K562 (cell line): Measurements from ENCODE around the gene ZNF441. TPM values are rescaled to one million over a fixed set of nuclear protein-coding genes. Genes with fewer than 3 reads are reported as not detected.
A peak's percentile ranks its signal among the peaks of the same experiment; 100 is the strongest.

Experiments used
- ARID3B ChIP-seq: fragments of 250-450 bp; sonication (Bioruptor Pico); IDR thresholded peaks from 2 replicates; pipeline ENCODE4 v1.4.0; 2020; ENCODE audit warnings: borderline replicate concordance
- ARID4B ChIP-seq: sonication (generic); formaldehyde crosslinking; IDR thresholded peaks from 2 replicates; pipeline ENCODE4 v1.8.0; 2022; ENCODE audit warnings: mild to moderate bottlenecking, missing genetic modification reagents
- DDX20 ChIP-seq: fragments of 450-650 bp; IDR thresholded peaks from 2 replicates; pipeline ENCODE4 v1.6.1; 2016; ENCODE audit warnings: missing genetic modification characterization, low read depth, mild to moderate bottlenecking, missing compliant biosample characterization, moderate library complexity
- FOXK1 ChIP-seq: sonication (generic); formaldehyde crosslinking; IDR thresholded peaks from 2 replicates; pipeline ENCODE4 v1.8.0; 2022; ENCODE audit warnings: missing genetic modification reagents, mild to moderate bottlenecking, borderline replicate concordance
- GATAD2A ChIP-seq: fragments of 450-650 bp; IDR thresholded peaks from 2 replicates; pipeline ENCODE4 v1.6.1; 2017
- GTF3C2 ChIP-seq: IDR thresholded peaks from 3 replicates; pipeline ENCODE4 v1.6.1; 2011; ENCODE audit warnings: borderline replicate concordance, mild to moderate bottlenecking, moderate library complexity; ENCODE audit not compliant: insufficient read length; ENCODE audit errors: extremely low read depth
- HMBOX1 ChIP-seq: sonication (generic); IDR thresholded peaks from 2 replicates; pipeline ENCODE4 v1.6.1; 2016
- HOXB6 ChIP-seq: fragments of 250-450 bp; sonication (Bioruptor Pico); IDR thresholded peaks from 2 replicates; pipeline ENCODE4 v1.5.1; 2022; ENCODE audit warnings: mild to moderate bottlenecking, borderline replicate concordance
- MAFF ChIP-seq: IDR thresholded peaks from 2 replicates; pipeline ENCODE4 v1.6.1; 2012; ENCODE audit warnings: low read length, improper control_type of control experiment
- MXD1 ChIP-seq: fragments of 250-450 bp; sonication (Bioruptor Pico); IDR thresholded peaks from 2 replicates; pipeline ENCODE4 v1.8.0; 2021; ENCODE audit warnings: borderline replicate concordance, mild to moderate bottlenecking, moderate library complexity; ENCODE audit not compliant: poor library complexity, severe bottlenecking
- POLR2B ChIP-seq: fragments of 450-650 bp; IDR thresholded peaks from 2 replicates; pipeline ENCODE4 v1.6.1; 2018; ENCODE audit warnings: low read depth; ENCODE audit not compliant: partially characterized antibody
- RBM25 ChIP-seq: fragments of 200-400 bp; formaldehyde crosslinking; IDR thresholded peaks from 2 replicates; pipeline ENCODE4 v1.6.1; 2018; ENCODE audit warnings: low read length, low read depth, moderate library complexity; ENCODE audit not compliant: severe bottlenecking
- RHOXF2B ChIP-seq: fragments of 250-450 bp; sonication (Bioruptor Pico); conservative IDR thresholded peaks from 2 replicates; pipeline ENCODE4 v1.5.1; 2021
- SOX6 ChIP-seq: fragments of 450-650 bp; IDR thresholded peaks from 2 replicates; pipeline ENCODE4 v1.6.1; 2014; ENCODE audit warnings: mild to moderate bottlenecking
- SREBF2 ChIP-seq: sonication (generic); formaldehyde crosslinking; IDR thresholded peaks from 2 replicates; pipeline ENCODE4 v1.4.0; 2020; ENCODE audit warnings: mild to moderate bottlenecking, missing genetic modification reagents
- ZNF174 ChIP-seq: fragments of 250-450 bp; sonication (Bioruptor Pico); IDR thresholded peaks from 2 replicates; pipeline ENCODE4 v1.4.0; 2020; ENCODE audit warnings: mild to moderate bottlenecking
- ZNF217 ChIP-seq: sonication (generic); formaldehyde crosslinking; IDR thresholded peaks from 2 replicates; pipeline ENCODE4 v1.8.0; 2022; ENCODE audit warnings: mild to moderate bottlenecking, missing genetic modification reagents
- ZNF253 ChIP-seq: fragments of 250-450 bp; sonication (Bioruptor Pico); conservative IDR thresholded peaks from 2 replicates; pipeline ENCODE4 v1.6.1; 2021; ENCODE audit warnings: mild to moderate bottlenecking
- polyA plus RNA-seq, 8 experiments: library from polyadenylated mRNA; depleted of rRNA in 4 of 8; stranded (reverse) in 5 of 8; unstranded in 3 of 8; fragments of >200 nt; fragmentation: Nextera tagmentation in 2 of 8; fragmentation: Illumina TruSeq in 1 of 8; extraction: Ambion mirVana in 2 of 8; extraction: Trizol in 1 of 8; gene quantifications; 2 replicates each; pipeline versions ENCODE4 v1.2.1 to v1.2.3, GENCODE V29; 2011 to 2014; ENCODE audit warnings: inconsistent platforms in 1 of 8, missing spikeins in 1 of 8
- total RNA-seq, 7 experiments: library from RNA; depleted of rRNA in 6 of 7; stranded (reverse); fragments of >200 nt in 6 of 7; fragmentation: Illumina TruSeq in 2 of 7; extraction: Trizol in 2 of 7; gene quantifications; 2 replicates each; pipeline versions ENCODE4 v1.2.1 to v1.2.3, GENCODE V29; 2011 to 2021; ENCODE audit warnings: low replicate concordance in 1 of 7

ZNF441 gene
- total and polyA plus RNA-seq, 9 of the 15 experiments (the other 6 are each of a cell fraction or from before 2014, with no cell fraction given) = 1.9 to 14.0 (median 7.8) TPM

GRCh38 chr19:11814029-11814699 lies 47.4 kb downstream of the ZNF441 start, which contains the start of gene ZNF440 (continued):
- TF ChIP-seq HMBOX1 (no peak), GTF3C2 (no peak), ARID3B (CRISPR knock-in tag) (no peak), MXD1 (CRISPR knock-in tag) (no peak), MAFF (no peak), HOXB6 (no peak), SOX6 (no peak), GATAD2A (no peak), ZNF174 (CRISPR knock-in tag) (no peak), ZNF253 (CRISPR knock-in tag) (no peak), POLR2B (peak; percentile 98), RHOXF2B (CRISPR knock-in tag) (no peak), SREBF2 (no peak), RBM25 (peak; percentile 36), ARID4B (CRISPR knock-in tag) (peak; percentile 34), FOXK1 (no peak), ZNF217 (CRISPR knock-in tag) (no peak), DDX20 (tag) (no peak)
